ENCODE data around the gene ETV6. TPM values are rescaled to one million over a fixed set of nuclear protein-coding genes. Genes with fewer than 3 reads are reported as not detected.

ETV6 gene
- total RNA-seq, 2 donors from 2014 or later, result 41.4 to 58.4 TPM

- no peaks in the 10 kb centered on the region for H3K27me3 ChIP-seq (replicated peaks; ENCODE audit: insufficient read depth)
- no peak overlapping the region for H3K27ac ChIP-seq
- ATAC-seq (ENCODE audit: insufficient number of reproducible peaks, low FRiP score, low read depth), result no peak
- no peak for DNase-seq (ENCODE audit: low spot score)
- H3K4me1 ChIP-seq (ENCODE audit: control insufficient read depth in 1 of 2, low read depth in 2 of 2), result peaks cover 31 to 42% of the 10 kb centered on the region in 2 donors
- H3K4me3 ChIP-seq, result no peak overlapping the region
- H3K36me3 ChIP-seq, result peaks cover 15% of the 10 kb centered on the region
- H3K9me3 ChIP-seq, result peaks cover 7% of the 10 kb centered on the region
- TF ChIP-seq CTCF (IDR thresholded peaks at IDR 0.05), result no peak
These were observed 216.3 kb downstream of the ETV6 start for GRCh38 chr12:11865824-11866223.

GRCh38 chr12:11868027-11868426 lies 218.6 kb downstream of the ETV6 start:
- Histone ChIP-seq H3K27ac (peak overlapping the region in 1 of 2 donors; percentile 22), H3K9me3 (peaks cover 7% of the 10 kb centered on the region), H3K36me3 (peaks cover 21% of the 10 kb centered on the region), H3K4me3 (no peak overlapping the region), H3K27me3 (replicated peaks; ENCODE audit: insufficient read depth) (no peaks in the 10 kb centered on the region), H3K4me1 (ENCODE audit: control insufficient read depth in 1 of 2, low read depth in 2 of 2) (peaks cover 15 to 20% of the 10 kb centered on the region in 2 donors)
- ATAC-seq (ENCODE audit: insufficient number of reproducible peaks, low FRiP score, low read depth) (no peak), DNase-seq (ENCODE audit: low spot score) (no peak)
- TF ChIP-seq CTCF (IDR thresholded peaks at IDR 0.05), result no peak

GRCh38 chr12:11869406-11869805 lies 219.9 kb downstream of the ETV6 start:
- peaks cover 21% of the 10 kb centered on the region for H3K36me3 ChIP-seq
- TF ChIP-seq CTCF (IDR thresholded peaks at IDR 0.05), result no peak
- no peak overlapping the region for H3K4me3 ChIP-seq
- peaks cover 4 to 6% of the 10 kb centered on the region in 2 donors for H3K4me1 ChIP-seq (ENCODE audit: control insufficient read depth in 1 of 2, low read depth in 2 of 2)
- no peaks in the 10 kb centered on the region for H3K27me3 ChIP-seq (replicated peaks; ENCODE audit: insufficient read depth)
- no peak for DNase-seq (ENCODE audit: low spot score)
- ATAC-seq (ENCODE audit: insufficient number of reproducible peaks, low FRiP score, low read depth), result no peak
- peaks cover 7% of the 10 kb centered on the region for H3K9me3 ChIP-seq
- H3K27ac ChIP-seq, result no peak overlapping the region

GRCh38 chr12:11870041-11870451 lies 220.6 kb downstream of the ETV6 start:
- peaks cover under 1 to 2% of the 10 kb centered on the region in 2 donors for H3K4me1 ChIP-seq (ENCODE audit: control insufficient read depth in 1 of 2, low read depth in 2 of 2)
- H3K4me3 ChIP-seq, result no peak overlapping the region
- H3K36me3 ChIP-seq, result peaks cover 21% of the 10 kb centered on the region
- no peak for ATAC-seq (ENCODE audit: insufficient number of reproducible peaks, low FRiP score, low read depth)
- no peaks in the 10 kb centered on the region for H3K27me3 ChIP-seq (replicated peaks; ENCODE audit: insufficient read depth)
- no peak overlapping the region for H3K27ac ChIP-seq
- TF ChIP-seq CTCF (IDR thresholded peaks at IDR 0.05), result no peak
- no peak for DNase-seq (ENCODE audit: low spot score)
- peaks cover 7% of the 10 kb centered on the region for H3K9me3 ChIP-seq

GRCh38 chr12:11872055-11872454 lies 222.6 kb downstream of the ETV6 start:
- DNase-seq (ENCODE audit: low spot score) (no peak), ATAC-seq (ENCODE audit: insufficient number of reproducible peaks, low FRiP score, low read depth) (no peak)
- TF ChIP-seq CTCF (IDR thresholded peaks at IDR 0.05), result no peak
- Histone ChIP-seq H3K4me1 (ENCODE audit: control insufficient read depth in 1 of 2, low read depth in 2 of 2) (peaks cover 17 to 21% of the 10 kb centered on the region in 2 donors), H3K27me3 (replicated peaks; ENCODE audit: insufficient read depth) (no peaks in the 10 kb centered on the region), H3K36me3 (peaks cover 21% of the 10 kb centered on the region), H3K4me3 (no peak overlapping the region), H3K27ac (no peak overlapping the region), H3K9me3 (no peaks in the 10 kb centered on the region)
